H1 (cell line): Measurements from ENCODE around the gene OSBPL6. TPM values are rescaled to one million over a fixed set of nuclear protein-coding genes. Genes with fewer than 3 reads are reported as not detected.
A peak's percentile ranks its signal among the peaks of the same experiment; 100 is the strongest.

ENCODE experiments used
- CTCF ChIA-PET: fragments of 300-600 bp; sonication (Branson Sonifier 250); formaldehyde crosslinking; loops from one replicate; lab custom pipeline; 2021; ENCODE audit not compliant: partially characterized antibody; lab: Charles Lee
- POLR2A ChIA-PET: fragments of 300-600 bp; sonication (Branson Sonifier 250); formaldehyde crosslinking; loops from one replicate; lab custom pipeline; 2021; ENCODE audit warnings: inconsistent platforms; ENCODE audit not compliant: partially characterized antibody; lab: Charles Lee
- DNase-seq, 2 experiments: peaks; one replicate each; pipeline versions ENCODE4 v3.0.0 to v3.0.0-alpha.2; 2010 to 2022; ENCODE audit warnings: low spot score in 2 of 2, low read depth in 1 of 2, mixed read lengths in 1 of 2
- FAIRE-seq: peaks from 2 replicates; lab custom pipeline; 2011; peaks lifted over from hg19 to GRCh38; lab: Jason Lieb, UNC
- H2AFZ ChIP-seq: 2 replicates; pipeline ENCODE4 v1.8.1; 2012; ENCODE audit warnings: low read length, inconsistent platforms
- H2AK5ac ChIP-seq: 2 replicates; pipeline ENCODE4 v1.6.1; 2013; ENCODE audit warnings: low read depth, low read length
- H2BK120ac ChIP-seq: replicated peaks from 2 replicates; pipeline ENCODE3; 2013; ENCODE audit warnings: low read depth, low read length, inconsistent platforms
- H2BK12ac ChIP-seq: 2 replicates; pipeline ENCODE4 v1.6.1; 2013; ENCODE audit warnings: low read depth, low read length
- H2BK15ac ChIP-seq: 2 replicates; pipeline ENCODE4 v1.6.1; 2013; ENCODE audit warnings: low read length
- H2BK20ac ChIP-seq: 2 replicates; pipeline ENCODE4 v1.6.1; 2013; ENCODE audit warnings: low read length
- H2BK5ac ChIP-seq: 2 replicates; pipeline ENCODE4 v1.6.1; 2013; ENCODE audit warnings: low read depth, low read length
- H3K14ac ChIP-seq: 2 replicates; pipeline ENCODE4 v1.6.1; 2013; ENCODE audit warnings: inconsistent platforms; ENCODE audit not compliant: insufficient read length
- H3K18ac ChIP-seq: 2 replicates; pipeline ENCODE4 v1.6.1; 2013; ENCODE audit warnings: low read length; ENCODE audit errors: extremely low read depth
- H3K23ac ChIP-seq: 2 replicates; pipeline ENCODE4 v1.6.1; 2013; ENCODE audit warnings: inconsistent platforms; ENCODE audit not compliant: insufficient read length
- H3K23me2 ChIP-seq: 2 replicates; pipeline ENCODE4 v1.6.1; 2013; ENCODE audit warnings: low read depth, low read length
- H3K27ac ChIP-seq: 2 replicates; pipeline ENCODE4 v1.6.1; 2011; ENCODE audit warnings: low read depth, low read length, inconsistent platforms
- H3K27me3 ChIP-seq, 4 experiments: replicated peaks in 1 of 4; 1 replicate in 1 of 4; 2 replicates in 3 of 4; pipeline versions ENCODE4 v1.6.1 to v1.8.1; 2011 to 2013; ENCODE audit warnings: low read length in 3 of 4, mild to moderate bottlenecking in 3 of 4, inconsistent platforms in 2 of 4, mixed read lengths in 2 of 4, moderate library complexity in 1 of 4; ENCODE audit not compliant: control insufficient read depth in 3 of 4, insufficient read depth in 3 of 4; ENCODE audit errors: extremely low read depth in 1 of 4
- H3K36me3 ChIP-seq, 4 experiments: 2 replicates each; pipeline versions ENCODE4 v1.6.1 to v1.8.1; 2011 to 2013; ENCODE audit warnings: mild to moderate bottlenecking in 4 of 4, low read length in 3 of 4, moderate library complexity in 2 of 4, control low read depth in 1 of 4, inconsistent platforms in 1 of 4; ENCODE audit not compliant: insufficient read depth in 4 of 4, control insufficient read depth in 2 of 4
- H3K4ac ChIP-seq: replicated peaks from 2 replicates; pipeline ENCODE3; 2013; ENCODE audit warnings: low read length, low read depth, mixed read lengths, inconsistent platforms; ENCODE audit not compliant: insufficient read length
- H3K4me1 ChIP-seq, 4 experiments: replicated peaks in 1 of 4; 1 replicate in 1 of 4; 2 replicates in 3 of 4; pipeline versions ENCODE4 v1.6.1 to v1.8.1; 2011 to 2013; ENCODE audit warnings: low read length in 3 of 4, inconsistent platforms in 2 of 4, mixed read lengths in 1 of 4; ENCODE audit not compliant: insufficient read depth in 4 of 4, control insufficient read depth in 3 of 4
- H3K4me2 ChIP-seq, 2 experiments: 2 replicates each; pipeline versions ENCODE4 v1.6.1 to v1.8.1; 2011 to 2013; ENCODE audit warnings: low read depth in 2 of 2, low read length in 2 of 2, control low read depth in 1 of 2, inconsistent platforms in 1 of 2, mild to moderate bottlenecking in 1 of 2; ENCODE audit not compliant: insufficient read depth in 1 of 2
- H3K4me3 ChIP-seq, 4 experiments: fragments of 200-600, 300-600 bp in 1 of 4; sonication (generic), shearing (Covaris generic), sonication (Bioruptor Twin) in 1 of 4; 2 replicates each; pipeline versions ENCODE4 v1.5.1 to v1.8.1; 2011 to 2016; ENCODE audit warnings: low read length in 4 of 4, low read depth in 3 of 4, control low read depth in 2 of 4, inconsistent platforms in 2 of 4, mild to moderate bottlenecking in 2 of 4, mixed read lengths in 1 of 4, moderate library complexity in 1 of 4; ENCODE audit not compliant: insufficient read depth in 2 of 4; ENCODE audit errors: extremely low read depth in 1 of 4
- H3K56ac ChIP-seq: replicated peaks from 2 replicates; pipeline ENCODE3; 2013; ENCODE audit warnings: low read depth, mild to moderate bottlenecking, mixed read lengths, low read length, inconsistent platforms; ENCODE audit not compliant: insufficient read length
- H3K79me1 ChIP-seq: 2 replicates; pipeline ENCODE4 v1.6.1; 2013; ENCODE audit warnings: low read depth, low read length, control low read depth
- H3K79me2 ChIP-seq, 2 experiments: 2 replicates each; pipeline versions ENCODE4 v1.6.1 to v1.8.1; 2012 to 2013; ENCODE audit warnings: low read length in 2 of 2, mild to moderate bottlenecking in 2 of 2, inconsistent platforms in 1 of 2; ENCODE audit not compliant: insufficient read depth in 2 of 2, control insufficient read depth in 1 of 2
- H3K9ac ChIP-seq, 4 experiments: replicated peaks in 1 of 4; 1 replicate in 1 of 4; 2 replicates in 3 of 4; pipeline versions ENCODE4 v1.6.1 to v1.8.1; 2011 to 2013; ENCODE audit warnings: low read depth in 3 of 4, low read length in 3 of 4, control low read depth in 2 of 4, mild to moderate bottlenecking in 2 of 4, moderate library complexity in 2 of 4, inconsistent platforms in 1 of 4; ENCODE audit errors: extremely low read depth in 1 of 4
- H3K9me3 ChIP-seq, 2 experiments: 2 replicates each; pipeline versions ENCODE4 v1.6.1 to v1.8.1; 2012 to 2013; ENCODE audit warnings: mild to moderate bottlenecking in 2 of 2, moderate library complexity in 2 of 2, control low read depth in 1 of 2, inconsistent platforms in 1 of 2, low read depth in 1 of 2, low read length in 1 of 2, mixed read lengths in 1 of 2; ENCODE audit not compliant: insufficient read depth in 2 of 2
- H4K20me1 ChIP-seq, 2 experiments: replicated peaks in 1 of 2; 2 replicates each; pipeline versions ENCODE3 to v1.8.1; 2011 to 2013; ENCODE audit warnings: inconsistent platforms in 2 of 2, low read length in 2 of 2, mild to moderate bottlenecking in 1 of 2; ENCODE audit not compliant: insufficient read depth in 2 of 2, control insufficient read depth in 1 of 2
- H4K5ac ChIP-seq: 2 replicates; pipeline ENCODE4 v1.6.1; 2013; ENCODE audit warnings: low read length, low read depth, mixed read lengths, inconsistent platforms; ENCODE audit not compliant: insufficient read length
- H4K8ac ChIP-seq: 2 replicates; pipeline ENCODE4 v1.8.0; 2013; ENCODE audit warnings: mild to moderate bottlenecking, moderate library complexity, low read length, inconsistent platforms; ENCODE audit not compliant: insufficient read depth; ENCODE audit errors: extremely low read depth
- H4K91ac ChIP-seq: replicated peaks from 2 replicates; pipeline ENCODE3; 2013; ENCODE audit warnings: low read length, mixed read lengths, inconsistent platforms; ENCODE audit not compliant: insufficient read length
- ATF3 ChIP-seq: IDR thresholded peaks from 2 replicates; pipeline ENCODE4 v1.6.1; 2011; ENCODE audit warnings: low read depth, mild to moderate bottlenecking, low read length; ENCODE audit not compliant: insufficient read depth
- EZH2 ChIP-seq: fragments of 200-600 bp; sonication (generic); IDR thresholded peaks from 2 replicates; pipeline ENCODE4 v1.7.1; 2012; ENCODE audit warnings: low read depth, mild to moderate bottlenecking, moderate library complexity, low read length, inconsistent platforms; ENCODE audit not compliant: severe bottlenecking
- WGBS, 2 experiments: shearing (Covaris generic) in 1 of 2; methylation state at CpG; one replicate each; pipeline versions ENCODE4 v1.1.6 to v1.1.7; 2013 to 2015; ENCODE audit warnings: low lambda C conversion rate in 2 of 2, mixed read lengths in 2 of 2, inconsistent platforms in 1 of 2, low coverage in 1 of 2, missing lambda C conversion rate in 1 of 2; ENCODE audit not compliant: insufficient replicate concordance in 2 of 2, insufficient coverage in 1 of 2, insufficient read length in 1 of 2; ENCODE audit errors: extremely low coverage in 1 of 2, missing lambda C conversion rate in 1 of 2; 5-methylcytosine and 5-hydroxymethylcytosine counted together
- polyA plus RNA-seq, 7 experiments: library from polyadenylated mRNA; depleted of rRNA in 3 of 7; stranded (reverse) in 5 of 7; unstranded in 2 of 7; fragments of >200 nt in 5 of 7; fragments of 200-250 nt in 2 of 7; gene quantifications; 1 replicate in 5 of 7; 2 replicates in 1 of 7; 4 replicates in 1 of 7; pipeline versions ENCODE4 v1.2.1 to v1.2.3, GENCODE V29; 2011 to 2013; ENCODE audit warnings: missing spikeins in 2 of 7, mixed read lengths in 2 of 7
- total RNA-seq: library from RNA; stranded (reverse); fragmentation: NEBNext Ultra II Directional; extraction: Animal tissue kit (Norgen Biotek cat#: 25700); gene quantifications from 2 replicates; pipeline ENCODE4 v1.2.1, GENCODE V29; 2021

Gene OSBPL6
- total and polyA plus RNA-seq, 2 of the 8 experiments (the other 6 are each of a cell fraction or from before 2014, with no cell fraction given): 1.7 to 5.6 TPM

- Histone ChIP-seq H4K91ac (no peak overlapping the region), H3K4me3 (peak overlapping the region in 1 of 4 experiments; percentile 17; a peak in 2 of 8 replicates), H3K9me3 (peaks cover 0 to 4% of the 10 kb centered on the region in 2 experiments; a peak in 1 of 4 replicates), H3K23ac (no peak overlapping the region)
- WGBS, 2 experiments: 29% methylated on average over 3 of the region's 3 CpGs; no CpG with 5 or more reads in 1 of the 2 experiments
- DNase-seq: peak in 1 of 2 experiments; percentile 48
- TF ChIP-seq EZH2 (peak; percentile 21), ATF3 (no peak)
- TF ChIP-seq, all 59 proteins: peak for 1
- H3K79me1 ChIP-seq: no peaks in the 10 kb centered on the region
- H3K56ac ChIP-seq: no peak overlapping the region
- no peak overlapping the region for H2BK120ac ChIP-seq
- no peaks in the 10 kb centered on the region for H3K23me2 ChIP-seq
- H2BK5ac ChIP-seq: no peak overlapping the region
- H3K27ac ChIP-seq: no peak overlapping the region
- H2AFZ ChIP-seq: no peak overlapping the region
- peaks cover 24 to 57% (median 50%) of the 10 kb centered on the region in 4 experiments for H3K27me3 ChIP-seq
- no peak overlapping the region for H2BK15ac ChIP-seq
- no peak overlapping the region for H3K4ac ChIP-seq
- H3K79me2 ChIP-seq: no peaks in the 10 kb centered on the region
- no peak overlapping the region for H3K18ac ChIP-seq
- peaks cover 0 to 19% (median 13%) of the 10 kb centered on the region in 4 experiments; a peak in 6 of 7 replicates for H3K4me1 ChIP-seq
- no peak overlapping the region for H2AK5ac ChIP-seq
- no peak overlapping the region; the same call in 1 of the 2 replicates for H2BK20ac ChIP-seq
- no peak for FAIRE-seq
- H4K20me1 ChIP-seq: peaks cover 5 to 18% of the 10 kb centered on the region in 2 experiments
- H2BK12ac ChIP-seq: no peak overlapping the region
- H3K4me2 ChIP-seq: peak overlapping the region; percentile 54 to 57
- no peak overlapping the region for H3K9ac ChIP-seq
- POLR2A ChIA-PET: interaction anchor here (0.6 to 1.4 kb wide), 3 partner anchors 10 to 18 kb away, joined by 3 to 6 read pairs (median 3); partner anchors contain the start of gene OSBPL6
- no peak overlapping the region for H3K14ac ChIP-seq
- no peaks in the 10 kb centered on the region; a peak in 1 of 8 replicates for H3K36me3 ChIP-seq
- no peak overlapping the region for H4K5ac ChIP-seq
- CTCF ChIA-PET: interaction anchor here (1.0 to 3.8 kb wide), 9 partner anchors 10 to 203 kb away, joined by 3 to 17 read pairs (median 6); partner anchors contain the start of gene RBM45
- no peak overlapping the region for H4K8ac ChIP-seq
Observed at GRCh38 chr2:178211460-178211859, 17.1 kb downstream of the OSBPL6 start.
